Activated naive CD8-positive, alpha-beta T cell treated with anti-CD3 and anti-CD28 coated beads, Interleukin-2, amount 50 U/mL, for 24 hours (primary cell): ENCODE data around the gene PI4K2A.
"Not testable (repeated sequence)": the region's sequence is repeated elsewhere in the genome, so short reads cannot be mapped to it uniquely, and the experiment has no call there.

Source experiments
- ATAC-seq: fragments of 150-1000 bp; cut with Tn5 transposase; one replicate; pipeline ENCODE4 v1.10.0; 2021
- DNase-seq: peaks from one replicate; pipeline ENCODE4 v3.0.0; 2021
- H3K27ac Mint-ChIP-seq: one replicate; pipeline ENCODE4 v1.8.0; 2021; ENCODE audit warnings: mild to moderate bottlenecking, mixed read lengths
- H3K27me3 Mint-ChIP-seq: one replicate; pipeline ENCODE4 v1.8.0; 2021; ENCODE audit warnings: mixed read lengths
- H3K36me3 Mint-ChIP-seq: one replicate; pipeline ENCODE4 v1.8.0; 2021; ENCODE audit warnings: low read depth, mixed read lengths
- H3K4me1 Mint-ChIP-seq: one replicate; pipeline ENCODE4 v1.8.0; 2021; ENCODE audit warnings: mixed read lengths
- H3K4me3 Mint-ChIP-seq: one replicate; pipeline ENCODE4 v1.8.0; 2021; ENCODE audit warnings: mild to moderate bottlenecking, moderate library complexity, mixed read lengths
- H3K9me3 Mint-ChIP-seq: one replicate; pipeline ENCODE4 v1.8.0; 2021; ENCODE audit warnings: mixed read lengths

Gene PI4K2A

DNA sequence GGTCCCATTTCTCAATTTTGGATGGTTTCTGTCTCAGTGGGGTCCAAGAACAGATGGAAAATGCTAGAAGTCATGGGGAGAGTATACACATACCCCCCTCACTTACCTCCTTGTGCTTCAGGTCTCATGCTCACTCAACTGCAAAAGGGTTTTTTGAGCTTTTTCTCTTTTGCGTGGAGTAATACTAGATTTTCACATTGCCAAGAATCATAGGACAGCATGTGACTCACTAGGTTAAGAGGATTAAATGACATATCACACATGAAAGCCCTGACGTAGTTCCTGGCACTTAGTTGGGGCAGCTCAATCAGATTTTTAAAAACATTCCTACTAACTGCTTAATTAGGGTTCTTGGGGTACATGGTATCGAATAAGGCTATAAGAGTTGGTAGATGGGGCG lies 4.5 kb downstream of the PI4K2A start:
- DNase-seq (no peak), ATAC-seq (no peak)
- Mint-ChIP-seq H3K4me1 (peaks cover 39% of the 10 kb centered on the region), H3K9me3 (peaks cover 4% of the 10 kb centered on the region), H3K27ac (no peak overlapping the region), H3K4me3 (no peak overlapping the region), H3K27me3 (peaks cover 2% of the 10 kb centered on the region), H3K36me3 (peaks cover 15% of the 10 kb centered on the region)

DNA sequence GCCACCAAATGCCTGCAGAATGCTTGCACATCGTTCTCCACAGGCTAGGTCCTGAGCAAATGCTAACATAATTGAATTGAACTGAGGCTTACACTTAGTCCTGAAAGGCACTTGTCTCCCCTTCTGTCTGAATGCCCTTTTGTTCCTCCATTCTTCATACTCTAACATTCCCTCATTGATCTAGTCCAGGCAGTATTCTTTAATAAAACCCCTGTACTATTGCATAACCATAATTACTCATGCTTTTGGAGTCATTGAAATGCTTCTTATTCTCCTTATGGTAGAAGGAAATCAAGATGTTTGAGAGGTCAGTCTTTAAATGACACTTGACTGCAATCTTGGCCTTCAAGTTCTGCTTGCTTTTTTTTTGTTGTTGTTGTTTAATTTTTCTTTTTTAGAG lies 7.1 kb downstream of the PI4K2A start:
- Mint-ChIP-seq H3K9me3 (no peaks in the 10 kb centered on the region), H3K27me3 (no peaks in the 10 kb centered on the region), H3K4me3 (no peak overlapping the region), H3K27ac (no peak overlapping the region), H3K4me1 (peaks cover 27% of the 10 kb centered on the region), H3K36me3 (peaks cover 12% of the 10 kb centered on the region)
- ATAC-seq: no peak
- DNase-seq: no peak

DNA sequence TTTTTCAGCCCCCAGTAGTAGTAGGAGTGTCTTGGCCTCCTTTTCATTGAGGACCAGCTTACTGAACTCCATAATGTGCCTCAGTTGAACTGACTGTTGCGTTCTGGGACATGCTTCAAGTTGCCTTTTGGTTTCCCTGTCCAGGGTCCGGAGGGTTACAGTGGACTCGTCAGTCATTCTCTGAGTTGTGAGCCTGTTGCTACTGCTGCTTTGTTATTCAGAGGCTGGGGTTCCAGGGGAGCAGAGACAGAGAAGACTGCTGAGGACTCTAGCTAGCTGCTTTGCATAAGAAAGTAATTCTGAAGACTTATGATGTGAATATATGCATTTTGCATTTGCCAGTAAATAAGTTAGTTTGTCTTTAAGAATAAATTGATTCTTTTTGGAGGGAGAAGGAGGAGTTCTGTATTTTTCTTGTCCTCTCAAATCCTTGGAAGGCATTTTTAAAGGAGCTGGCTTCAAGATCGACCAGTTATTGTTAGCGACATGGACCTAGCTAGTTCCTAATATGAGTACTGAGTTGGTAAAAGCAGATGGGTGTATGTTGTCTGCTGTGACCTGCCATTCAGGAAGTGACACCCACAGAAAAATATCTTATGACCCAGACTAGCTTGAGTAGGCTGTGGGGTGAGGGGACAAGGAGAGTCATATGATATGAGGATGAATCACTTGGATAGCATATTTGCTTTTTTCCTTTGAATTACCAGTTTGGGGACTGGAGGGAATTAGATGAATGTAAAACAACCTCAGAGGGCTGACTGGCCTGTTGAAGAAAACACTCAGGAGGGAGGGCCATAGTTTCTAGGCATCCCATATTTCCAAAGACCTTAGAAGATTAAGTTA lies 8.3 kb downstream of the PI4K2A start:
- H3K9me3 Mint-ChIP-seq: no peaks in the 10 kb centered on the region
- no peaks in the 10 kb centered on the region for H3K27me3 Mint-ChIP-seq
- H3K4me3 Mint-ChIP-seq: peak overlapping the region; percentile 5
- peaks cover 22% of the 10 kb centered on the region for H3K36me3 Mint-ChIP-seq
- peaks cover 19% of the 10 kb centered on the region for H3K4me1 Mint-ChIP-seq
- DNase-seq: peak; percentile 13
- peak overlapping the region; percentile 61 for H3K27ac Mint-ChIP-seq
- peak; percentile 99 for ATAC-seq

DNA sequence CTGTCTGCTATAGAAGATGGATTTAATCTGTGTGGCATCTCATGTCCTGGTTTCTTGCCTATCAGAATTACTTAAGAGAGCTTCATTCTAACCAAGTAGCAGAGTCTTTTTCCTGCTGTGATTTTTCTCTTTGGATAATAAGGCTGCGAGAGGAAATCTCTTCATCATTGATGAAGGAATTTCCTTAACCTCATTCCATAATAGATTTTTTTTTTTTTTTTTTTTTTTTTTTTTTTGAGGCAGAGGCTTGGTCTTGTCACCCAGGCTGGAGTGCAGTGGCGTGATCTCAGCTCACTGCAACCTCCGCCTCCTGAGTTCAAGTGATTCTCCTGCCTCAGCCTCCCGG lies 8.9 kb downstream of the PI4K2A start:
- DNase-seq, H3K27me3 Mint-ChIP-seq, H3K9me3 Mint-ChIP-seq, ATAC-seq: not testable (repeated sequence)
- peak overlapping the region; percentile 5 for H3K4me3 Mint-ChIP-seq
- H3K27ac Mint-ChIP-seq: peak overlapping the region; percentile 61
- H3K4me1 Mint-ChIP-seq: peaks cover 19% of the 10 kb centered on the region
- H3K36me3 Mint-ChIP-seq: peaks cover 23% of the 10 kb centered on the region

DNA sequence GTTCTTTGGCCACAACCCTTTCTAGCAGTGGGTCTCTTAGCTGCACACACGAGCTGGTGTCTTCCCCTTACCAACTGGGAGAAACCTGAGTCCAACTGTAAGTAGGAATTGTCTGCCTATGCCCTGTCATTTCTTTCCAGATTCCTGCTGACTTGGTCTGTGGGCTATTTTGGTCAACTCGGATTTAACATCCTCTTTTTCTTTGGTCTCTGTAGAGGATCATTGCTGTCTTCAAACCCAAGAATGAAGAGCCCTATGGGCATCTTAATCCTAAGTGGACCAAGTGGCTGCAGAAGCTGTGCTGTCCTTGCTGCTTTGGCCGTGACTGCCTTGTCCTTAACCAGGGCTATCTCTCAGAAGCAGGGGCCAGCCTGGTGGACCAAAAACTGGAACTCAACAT lies 10.3 kb downstream of the PI4K2A start:
- peaks cover 19% of the 10 kb centered on the region for H3K4me1 Mint-ChIP-seq
- H3K27ac Mint-ChIP-seq: no peak overlapping the region
- H3K27me3 Mint-ChIP-seq: no peaks in the 10 kb centered on the region
- no peak for ATAC-seq
- peaks cover 18% of the 10 kb centered on the region for H3K36me3 Mint-ChIP-seq
- H3K9me3 Mint-ChIP-seq: no peaks in the 10 kb centered on the region
- H3K4me3 Mint-ChIP-seq: no peak overlapping the region
- no peak for DNase-seq

DNA sequence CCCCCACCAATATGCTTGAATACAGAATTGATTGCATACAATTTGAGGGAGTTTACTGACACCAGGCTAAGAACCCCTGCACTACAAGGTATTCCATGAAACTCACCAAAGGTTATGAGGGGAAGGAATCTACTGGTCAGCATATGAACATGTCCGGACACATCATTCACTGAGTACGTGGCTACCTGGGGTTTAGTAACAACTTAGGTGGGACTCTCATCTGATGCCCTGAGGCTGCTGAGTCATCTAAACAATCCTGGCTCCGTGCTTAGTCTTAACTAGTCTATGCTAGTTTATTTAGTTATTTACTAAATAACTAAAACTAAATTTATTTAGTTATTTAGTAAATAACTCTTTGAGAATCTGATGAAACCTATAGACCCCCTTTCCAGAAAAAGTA lies 11.3 kb downstream of the PI4K2A start:
- Mint-ChIP-seq H3K36me3 (peaks cover 16% of the 10 kb centered on the region), H3K9me3 (no peaks in the 10 kb centered on the region), H3K4me1 (peaks cover 19% of the 10 kb centered on the region), H3K27me3 (no peaks in the 10 kb centered on the region), H3K27ac (no peak overlapping the region), H3K4me3 (no peak overlapping the region)
- DNase-seq (no peak), ATAC-seq (no peak)

DNA sequence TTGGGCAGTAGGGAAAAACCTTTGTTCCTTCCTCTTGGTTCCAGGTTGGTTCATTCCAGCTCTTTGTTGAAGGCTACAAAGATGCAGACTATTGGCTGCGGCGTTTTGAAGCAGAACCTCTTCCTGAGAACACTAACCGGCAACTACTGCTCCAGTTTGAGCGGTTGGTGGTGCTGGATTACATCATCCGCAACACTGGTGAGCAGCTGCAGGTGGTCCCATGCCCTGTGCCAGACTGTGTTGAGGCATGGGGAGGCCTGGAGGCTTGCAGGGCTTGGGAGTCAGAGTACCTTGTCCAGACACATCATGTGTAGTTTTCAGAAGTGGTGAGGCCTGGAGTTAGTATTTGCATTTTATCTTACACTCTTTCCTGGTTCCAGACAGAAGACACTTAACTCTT lies 16.3 kb downstream of the PI4K2A start:
- H3K4me1 Mint-ChIP-seq: no peaks in the 10 kb centered on the region
- H3K27ac Mint-ChIP-seq: no peak overlapping the region

DNA sequence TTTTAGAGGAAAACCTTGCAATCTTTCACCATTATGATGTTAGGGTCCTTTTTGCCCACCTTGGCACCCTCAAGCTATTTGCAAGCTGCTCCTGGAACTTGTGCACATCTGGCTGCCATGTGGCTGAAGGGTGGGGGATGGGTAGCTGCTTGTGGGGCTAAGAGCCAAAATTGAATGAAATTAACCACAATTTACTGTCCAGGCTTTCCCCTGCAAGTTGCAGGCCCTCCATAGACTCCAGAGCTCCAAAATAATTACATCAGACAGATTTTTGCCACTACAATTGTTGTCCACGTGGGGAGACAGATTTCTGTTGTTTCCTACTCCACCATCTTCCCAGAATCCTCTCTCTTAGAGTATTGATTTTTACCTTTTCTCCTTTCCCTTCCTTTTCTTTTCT lies 19.1 kb downstream of the PI4K2A start:
- Mint-ChIP-seq H3K4me1 (no peaks in the 10 kb centered on the region), H3K36me3 (peaks cover 27% of the 10 kb centered on the region), H3K27ac (no peak overlapping the region), H3K9me3 (no peaks in the 10 kb centered on the region), H3K27me3 (no peaks in the 10 kb centered on the region), H3K4me3 (no peak overlapping the region)
- ATAC-seq (no peak), DNase-seq (no peak)

More for the DNA sequence above, 16.3 kb downstream of the PI4K2A start:
- H3K9me3 Mint-ChIP-seq: no peaks in the 10 kb centered on the region
- peaks cover 28% of the 10 kb centered on the region for H3K36me3 Mint-ChIP-seq
- DNase-seq: no peak
- H3K27me3 Mint-ChIP-seq: no peaks in the 10 kb centered on the region
- no peak for ATAC-seq
- H3K4me3 Mint-ChIP-seq: no peak overlapping the region

DNA sequence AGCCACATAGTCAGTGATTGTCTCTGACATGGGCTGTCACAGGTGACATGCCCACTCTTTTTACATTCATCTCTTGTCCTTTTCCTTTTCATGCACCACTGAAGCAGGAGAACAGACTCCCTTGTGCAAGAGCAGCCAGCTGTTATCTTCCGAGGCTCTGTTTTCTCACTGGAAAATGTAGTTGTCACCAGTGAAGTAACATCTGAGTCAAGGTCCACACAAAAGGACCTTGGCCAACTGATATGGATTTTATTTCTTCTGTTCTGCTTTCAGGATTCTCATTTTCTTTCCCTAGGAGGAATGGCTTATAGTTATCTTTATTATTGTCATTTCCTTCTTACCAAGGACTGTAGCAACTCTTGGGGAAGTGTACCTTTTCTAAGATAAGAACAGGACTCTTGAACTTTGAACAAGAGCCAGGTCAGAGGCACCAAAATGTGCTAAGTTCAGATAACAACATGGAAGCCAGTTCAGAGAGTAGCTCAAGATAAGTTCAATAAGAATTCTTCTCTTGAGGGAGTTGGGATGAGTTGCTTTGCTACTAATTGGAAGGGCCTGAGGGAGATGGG lies 23.9 kb downstream of the PI4K2A start:
- Mint-ChIP-seq H3K27me3 (no peaks in the 10 kb centered on the region), H3K36me3 (peaks cover 25% of the 10 kb centered on the region), H3K4me1 (peaks cover 2% of the 10 kb centered on the region), H3K4me3 (no peak overlapping the region), H3K27ac (no peak overlapping the region), H3K9me3 (no peaks in the 10 kb centered on the region)
- DNase-seq (no peak), ATAC-seq (no peak)

DNA sequence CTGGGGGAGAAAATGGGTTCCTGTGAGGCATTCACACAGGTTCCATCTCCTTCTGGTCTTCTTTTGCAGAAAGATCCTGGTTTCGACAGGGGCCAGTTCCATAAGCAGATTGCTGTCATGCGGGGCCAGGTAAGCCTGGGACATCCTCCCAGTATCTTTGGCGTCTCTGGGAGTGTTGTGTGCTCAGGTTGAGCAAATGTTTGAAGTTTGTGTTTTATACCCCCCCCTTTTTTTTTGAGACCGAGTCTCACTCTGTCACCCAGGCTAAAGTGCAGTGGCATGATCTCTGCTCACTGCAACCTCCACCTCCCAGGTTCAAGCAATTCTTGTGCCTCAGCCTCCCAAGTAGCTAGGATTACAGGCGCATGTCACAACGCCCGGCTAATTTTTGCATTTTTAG lies 26.5 kb downstream of the PI4K2A start:
- no peak overlapping the region for H3K4me3 Mint-ChIP-seq
- no peak for DNase-seq
- H3K27ac Mint-ChIP-seq: no peak overlapping the region
- H3K4me1 Mint-ChIP-seq: peaks cover 2% of the 10 kb centered on the region
- H3K36me3 Mint-ChIP-seq: peaks cover 22% of the 10 kb centered on the region
- no peaks in the 10 kb centered on the region for H3K27me3 Mint-ChIP-seq
- H3K9me3 Mint-ChIP-seq: no peaks in the 10 kb centered on the region
- ATAC-seq: no peak

DNA sequence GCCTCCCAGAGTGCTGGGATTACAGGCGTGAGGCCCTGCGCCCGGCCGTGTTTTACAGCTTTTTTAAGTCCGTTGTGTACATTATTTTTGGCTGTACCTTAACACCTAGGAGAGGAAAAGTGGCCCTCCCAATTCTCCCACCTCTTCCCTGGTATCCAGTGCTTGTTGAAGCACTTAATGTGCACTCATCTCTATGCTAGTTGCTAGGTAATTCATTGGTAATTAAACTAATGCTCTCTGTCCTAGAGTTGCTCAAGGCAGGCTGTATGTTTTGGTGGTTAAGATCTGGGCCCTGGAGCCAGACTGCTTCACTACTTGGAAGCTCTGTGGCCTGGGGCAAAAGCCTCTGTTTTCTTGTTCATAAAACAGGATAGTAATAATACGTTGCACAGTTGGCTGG lies 27.0 kb downstream of the PI4K2A start:
- no peak for DNase-seq
- H3K4me3 Mint-ChIP-seq: no peak overlapping the region
- H3K27me3 Mint-ChIP-seq: no peaks in the 10 kb centered on the region
- H3K4me1 Mint-ChIP-seq: peaks cover 2% of the 10 kb centered on the region
- H3K9me3 Mint-ChIP-seq: no peaks in the 10 kb centered on the region
- no peak for ATAC-seq
- H3K36me3 Mint-ChIP-seq: peaks cover 21% of the 10 kb centered on the region
- no peak overlapping the region for H3K27ac Mint-ChIP-seq

DNA sequence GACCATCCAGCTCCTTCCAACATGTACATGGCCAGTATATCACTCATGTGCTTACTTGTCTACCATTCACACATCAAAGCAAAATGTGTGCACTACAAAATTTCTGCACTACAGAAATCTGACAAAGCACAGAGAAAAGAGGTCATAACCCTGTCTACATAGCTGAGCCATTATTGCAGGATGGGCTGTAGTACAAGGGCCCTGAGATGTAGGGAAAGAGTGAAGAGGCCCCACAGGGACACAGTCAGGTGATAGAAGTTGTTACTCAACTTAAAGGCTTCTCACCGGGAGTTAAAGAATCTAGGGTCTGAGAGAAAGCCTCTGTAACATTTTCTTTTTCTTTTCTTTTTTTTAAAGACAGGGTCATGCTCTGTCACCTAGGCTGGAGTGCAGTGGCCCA lies 29.1 kb downstream of the PI4K2A start:
- Mint-ChIP-seq H3K4me3 (no peak overlapping the region), H3K27me3 (no peaks in the 10 kb centered on the region), H3K27ac (no peak overlapping the region), H3K36me3 (peaks cover 11% of the 10 kb centered on the region), H3K9me3 (no peaks in the 10 kb centered on the region), H3K4me1 (peaks cover 14% of the 10 kb centered on the region)
- ATAC-seq (no peak), DNase-seq (no peak)

DNA sequence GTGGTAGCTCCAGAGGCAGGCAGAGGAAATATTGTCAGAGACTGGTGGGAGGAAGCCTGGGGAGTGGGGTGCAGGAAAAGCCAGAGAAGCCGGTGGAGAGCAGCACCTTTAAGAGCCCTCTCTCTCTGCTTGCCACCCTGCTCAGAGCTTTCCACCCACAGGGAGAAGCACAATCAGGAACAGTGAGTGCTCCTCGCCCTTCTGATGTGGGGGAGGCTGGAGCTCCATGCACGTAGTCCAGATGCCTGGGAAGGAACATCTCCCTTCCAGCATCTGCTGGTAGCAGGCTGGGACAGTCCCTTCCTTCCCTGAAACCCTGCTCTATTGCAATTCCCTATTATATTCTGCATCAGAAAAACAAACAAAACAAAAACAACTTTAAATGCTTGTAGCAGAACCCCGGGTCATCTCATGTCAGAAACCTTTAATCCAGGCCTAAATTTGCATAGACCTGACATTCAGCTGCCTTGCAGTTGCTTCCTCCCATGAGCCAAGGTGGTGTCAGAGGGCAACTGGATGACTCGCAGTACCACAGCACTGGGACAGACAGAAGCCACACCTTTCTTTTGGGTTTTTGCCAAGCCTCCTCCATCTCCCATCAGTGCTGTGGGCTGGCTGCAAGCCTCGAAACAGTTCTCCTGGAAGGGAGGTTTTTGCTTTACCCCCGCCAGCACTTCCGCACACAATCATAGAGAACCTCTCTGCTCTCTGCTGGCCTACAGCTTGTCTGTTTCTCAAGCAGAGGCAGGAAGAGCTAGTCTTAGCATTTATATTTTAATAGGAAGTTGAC lies 33.5 kb downstream of the PI4K2A start:
- Mint-ChIP-seq H3K27ac (peak overlapping the region; percentile 22), H3K4me3 (no peak overlapping the region), H3K36me3 (peaks cover 2% of the 10 kb centered on the region), H3K4me1 (peaks cover 16% of the 10 kb centered on the region), H3K9me3 (no peaks in the 10 kb centered on the region), H3K27me3 (no peaks in the 10 kb centered on the region)
- DNase-seq: peak; percentile 41
- peak; percentile 93 for ATAC-seq

DNA sequence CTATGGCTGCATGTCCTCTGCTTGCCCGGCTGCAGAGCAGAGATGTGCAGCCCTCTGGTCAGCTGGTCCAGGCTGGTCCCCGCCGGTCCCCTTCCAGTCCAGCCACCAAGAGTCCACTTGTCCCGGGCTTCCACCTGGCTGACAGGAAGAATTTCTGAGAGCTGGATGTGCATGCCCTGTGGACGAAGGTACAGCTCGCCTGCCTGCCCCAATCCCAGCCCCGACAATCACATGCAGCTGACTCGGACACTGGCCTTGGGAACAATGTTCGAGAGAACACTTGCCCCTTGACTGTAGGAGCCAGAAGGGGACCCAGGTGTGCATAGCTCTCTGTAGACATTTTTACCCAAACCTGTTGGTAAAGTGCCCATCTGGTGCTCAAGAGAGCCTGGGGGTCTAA lies 34.8 kb downstream of the PI4K2A start:
- Mint-ChIP-seq H3K9me3 (no peaks in the 10 kb centered on the region), H3K27me3 (no peaks in the 10 kb centered on the region), H3K36me3 (peaks cover 2% of the 10 kb centered on the region), H3K4me1 (peaks cover 16% of the 10 kb centered on the region), H3K27ac (no peak overlapping the region), H3K4me3 (no peak overlapping the region)
- ATAC-seq: no peak
- DNase-seq: no peak
